K562 (cell line): ENCODE results near the gene FRMD4A. TPM values are rescaled to one million over a fixed set of nuclear protein-coding genes. Genes with fewer than 3 reads are reported as not detected.

Experiments used
- BCLAF1 ChIP-seq, 2 experiments: fragments of 450-650 bp in 1 of 2; IDR thresholded peaks; 2 replicates each; pipeline ENCODE4 v1.6.1; 2011 to 2017; ENCODE audit warnings: low read depth in 2 of 2, antibody characterized with exemption in 1 of 2, borderline replicate concordance in 1 of 2, low read length in 1 of 2, mild to moderate bottlenecking in 1 of 2, mixed read lengths in 1 of 2; ENCODE audit not compliant: control insufficient read depth in 1 of 2
- CBX8 ChIP-seq: fragments of 200-600 bp; sonication (generic); IDR thresholded peaks from 2 replicates; pipeline ENCODE4 v1.6.1; 2012; ENCODE audit warnings: borderline replicate concordance, mixed run types, low read depth, mild to moderate bottlenecking, moderate library complexity, mixed read lengths, low read length, control low read depth, inconsistent platforms; ENCODE audit not compliant: poor library complexity, severe bottlenecking; ENCODE audit errors: extremely low read depth
- CHD1 ChIP-seq: fragments of 200-600 bp; sonication (generic); IDR thresholded peaks from one replicate; pipeline ENCODE4 v1.6.1; 2012; ENCODE audit warnings: mild to moderate bottlenecking, moderate library complexity, low read length, inconsistent platforms
- FOXK2 ChIP-seq, 2 experiments: fragments of 450-650 bp; IDR thresholded peaks in 1 of 2; conservative IDR thresholded peaks in 1 of 2; 2 replicates each; pipeline ENCODE4 v1.6.1; 2016; ENCODE audit warnings: low read depth in 2 of 2, mild to moderate bottlenecking in 1 of 2
- KDM1A ChIP-seq, 2 experiments: fragments of 450-650 bp; IDR thresholded peaks; 2 replicates each; pipeline ENCODE4 v1.6.1; 2016; ENCODE audit warnings: mild to moderate bottlenecking in 2 of 2
- KHSRP ChIP-seq: fragments of 450-650 bp; IDR thresholded peaks from 2 replicates; pipeline ENCODE4 v1.6.1; 2017
- KLF16 ChIP-seq: IDR thresholded peaks from 2 replicates; pipeline ENCODE4 v1.6.1; 2016; ENCODE audit warnings: antibody characterized with exemption
- MEF2A ChIP-seq: IDR thresholded peaks from 2 replicates; pipeline ENCODE4 v1.6.1; 2011; ENCODE audit warnings: low read depth, mild to moderate bottlenecking, low read length, moderate library complexity; ENCODE audit not compliant: control insufficient read depth
- MEIS2 ChIP-seq: fragments of 450-650 bp; IDR thresholded peaks from 2 replicates; pipeline ENCODE4 v1.6.1; 2014; ENCODE audit warnings: mild to moderate bottlenecking; ENCODE audit not compliant: partially characterized antibody
- MIER1 ChIP-seq: fragments of 450-650 bp; IDR thresholded peaks from 2 replicates; pipeline ENCODE4 v1.6.1; 2016; ENCODE audit warnings: antibody characterized with exemption, mild to moderate bottlenecking, low read depth
- MYNN ChIP-seq, 2 experiments: sonication (generic); formaldehyde crosslinking in 1 of 2; IDR thresholded peaks; 2 replicates each; pipeline versions ENCODE4 v1.5.0 to v1.6.1; 2016 to 2020; ENCODE audit warnings: antibody characterized with exemption in 1 of 2, missing genetic modification reagents in 1 of 2
- PHB2 ChIP-seq: fragments of 450-650 bp; IDR thresholded peaks from 2 replicates; pipeline ENCODE4 v1.6.1; 2017; ENCODE audit warnings: low read depth
- RNF2 ChIP-seq: sonication (generic); IDR thresholded peaks from 2 replicates; pipeline ENCODE4 v1.6.1; 2016
- SIN3B ChIP-seq: fragments of 450-650 bp; IDR thresholded peaks from 2 replicates; pipeline ENCODE4 v1.6.1; 2017; ENCODE audit warnings: low read depth, mild to moderate bottlenecking, moderate library complexity
- SIRT6 ChIP-seq: IDR thresholded peaks from one replicate; pipeline ENCODE4 v1.6.1; 2012; ENCODE audit warnings: low read depth, mild to moderate bottlenecking, control low read depth, inconsistent platforms, low read length, moderate library complexity
- YY1 ChIP-seq, 3 experiments: IDR thresholded peaks; 2 replicates each; pipeline ENCODE4 v1.6.1; 2011; ENCODE audit warnings: low read length in 2 of 3, mild to moderate bottlenecking in 2 of 3, moderate library complexity in 2 of 3, borderline replicate concordance in 1 of 3, control low read depth in 1 of 3, low read depth in 1 of 3; ENCODE audit not compliant: insufficient read depth in 3 of 3, insufficient replicate concordance in 2 of 3, control insufficient read depth in 1 of 3, insufficient read length in 1 of 3; ENCODE audit errors: extremely low read depth in 1 of 3
- ZKSCAN8 ChIP-seq: fragments of 200-800 bp; sonication (Bioruptor generic); IDR thresholded peaks from 2 replicates; pipeline ENCODE4 v1.6.1; 2016; ENCODE audit warnings: missing genetic modification characterization, missing compliant biosample characterization
- ZNF76 ChIP-seq: fragments of 250-450 bp; sonication (Bioruptor Pico); IDR thresholded peaks from 2 replicates; pipeline ENCODE4 v1.4.0; 2020; ENCODE audit warnings: mild to moderate bottlenecking, moderate library complexity, borderline replicate concordance
- polyA plus RNA-seq, 8 experiments: library from polyadenylated mRNA; depleted of rRNA in 4 of 8; stranded (reverse) in 5 of 8; unstranded in 3 of 8; fragments of >200 nt; fragmentation: Nextera tagmentation in 2 of 8; fragmentation: Illumina TruSeq in 1 of 8; extraction: Ambion mirVana in 2 of 8; extraction: Trizol in 1 of 8; gene quantifications; 2 replicates each; pipeline versions ENCODE4 v1.2.1 to v1.2.3, GENCODE V29; 2011 to 2014; ENCODE audit warnings: inconsistent platforms in 1 of 8, missing spikeins in 1 of 8
- total RNA-seq, 7 experiments: library from RNA; depleted of rRNA in 6 of 7; stranded (reverse); fragments of >200 nt in 6 of 7; fragmentation: Illumina TruSeq in 2 of 7; extraction: Trizol in 2 of 7; gene quantifications; 2 replicates each; pipeline versions ENCODE4 v1.2.1 to v1.2.3, GENCODE V29; 2011 to 2021; ENCODE audit warnings: low replicate concordance in 1 of 7
- TF ChIP-seq, protein P1 (sequence below): fragments of 250-450 bp; sonication (Bioruptor Pico); IDR thresholded peaks from 2 replicates; pipeline ENCODE4 v1.4.0; 2020; ENCODE audit warnings: mild to moderate bottlenecking
- TF ChIP-seq, protein P2 (sequence below): sonication (generic); formaldehyde crosslinking; IDR thresholded peaks from 2 replicates; pipeline ENCODE4 v1.8.0; 2022; ENCODE audit warnings: missing genetic modification reagents, mild to moderate bottlenecking, moderate library complexity, borderline replicate concordance
- TF ChIP-seq, protein P3 (sequence below), 2 experiments: IDR thresholded peaks; 2 replicates each; pipeline ENCODE4 v1.6.1; 2011; ENCODE audit warnings: borderline replicate concordance in 1 of 2, control low read depth in 1 of 2, low read depth in 1 of 2, low read length in 1 of 2, mild to moderate bottlenecking in 1 of 2, mixed read lengths in 1 of 2, moderate library complexity in 1 of 2; ENCODE audit not compliant: insufficient read depth in 1 of 2, insufficient read length in 1 of 2, poor library complexity in 1 of 2, severe bottlenecking in 1 of 2; ENCODE audit errors: extremely low read depth in 1 of 2

Gene FRMD4A
- total and polyA plus RNA-seq, 9 of the 15 experiments (the other 6 are each of a cell fraction or from before 2014, with no cell fraction given) = 0.80 to 5.2 (median 3.0) TPM

- TF ChIP-seq SIN3B (no peak), CHD1 (no peak), MEF2A (no peak), FOXK2 (conservative IDR thresholded peaks at IDR 0.05 in 1 of 2, IDR thresholded peaks at IDR 0.05 in 1 of 2; ENCODE audit: low read depth in 2 of 2) (no peak), PHB2 (no peak), RNF2 (0 out of 2 replicates have a peak, but pooled peaks have one; percentile 51), CBX8 (no peak), KLF16 (peak; percentile 68; the same call in 1 of the 2 replicates), MIER1 (no peak), KHSRP (no peak), YY1 (IDR thresholded peaks at IDR 0.05; ENCODE audit: borderline replicate concordance in 1 of 3, control insufficient read depth in 1 of 3, extremely low read depth in 1 of 3, insufficient read depth in 3 of 3, insufficient read length in 1 of 3, insufficient replicate concordance in 2 of 3, low read depth in 1 of 3, low read length in 2 of 3) (no peak), MYNN (IDR thresholded peaks at IDR 0.05) (no peak), MYNN (CRISPR knock-in tag; IDR thresholded peaks at IDR 0.05) (no peak), ZNF76 (CRISPR knock-in tag) (no peak), SIRT6 (no peak), BCLAF1 (IDR thresholded peaks at IDR 0.05; ENCODE audit: borderline replicate concordance in 1 of 2, control insufficient read depth in 1 of 2, low read depth in 2 of 2, low read length in 1 of 2) (no peak), KDM1A (IDR thresholded peaks at IDR 0.05) (peak; percentile 78 to 81), ZKSCAN8 (CRISPR knock-in tag) (no peak), MEIS2 (peak; percentile 93)
- TF ChIP-seq, protein P1, sequence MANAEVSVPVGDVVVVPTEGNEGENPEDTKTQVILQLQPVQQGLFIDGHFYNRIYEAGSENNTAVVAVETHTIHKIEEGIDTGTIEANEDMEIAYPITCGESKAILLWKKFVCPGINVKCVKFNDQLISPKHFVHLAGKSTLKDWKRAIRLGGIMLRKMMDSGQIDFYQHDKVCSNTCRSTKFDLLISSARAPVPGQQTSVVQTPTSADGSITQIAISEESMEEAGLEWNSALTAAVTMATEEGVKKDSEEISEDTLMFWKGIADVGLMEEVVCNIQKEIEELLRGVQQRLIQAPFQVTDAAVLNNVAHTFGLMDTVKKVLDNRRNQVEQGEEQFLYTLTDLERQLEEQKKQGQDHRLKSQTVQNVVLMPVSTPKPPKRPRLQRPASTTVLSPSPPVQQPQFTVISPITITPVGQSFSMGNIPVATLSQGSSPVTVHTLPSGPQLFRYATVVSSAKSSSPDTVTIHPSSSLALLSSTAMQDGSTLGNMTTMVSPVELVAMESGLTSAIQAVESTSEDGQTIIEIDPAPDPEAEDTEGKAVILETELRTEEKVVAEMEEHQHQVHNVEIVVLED (CRISPR knock-in tag) = no peak
- TF ChIP-seq, protein P2, sequence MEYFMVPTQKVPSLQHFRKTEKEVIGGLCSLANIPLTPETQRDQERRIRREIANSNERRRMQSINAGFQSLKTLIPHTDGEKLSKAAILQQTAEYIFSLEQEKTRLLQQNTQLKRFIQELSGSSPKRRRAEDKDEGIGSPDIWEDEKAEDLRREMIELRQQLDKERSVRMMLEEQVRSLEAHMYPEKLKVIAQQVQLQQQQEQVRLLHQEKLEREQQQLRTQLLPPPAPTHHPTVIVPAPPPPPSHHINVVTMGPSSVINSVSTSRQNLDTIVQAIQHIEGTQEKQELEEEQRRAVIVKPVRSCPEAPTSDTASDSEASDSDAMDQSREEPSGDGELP (CRISPR knock-in tag) = no peak
- TF ChIP-seq, protein P3, sequence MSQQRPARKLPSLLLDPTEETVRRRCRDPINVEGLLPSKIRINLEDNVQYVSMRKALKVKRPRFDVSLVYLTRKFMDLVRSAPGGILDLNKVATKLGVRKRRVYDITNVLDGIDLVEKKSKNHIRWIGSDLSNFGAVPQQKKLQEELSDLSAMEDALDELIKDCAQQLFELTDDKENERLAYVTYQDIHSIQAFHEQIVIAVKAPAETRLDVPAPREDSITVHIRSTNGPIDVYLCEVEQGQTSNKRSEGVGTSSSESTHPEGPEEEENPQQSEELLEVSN (IDR thresholded peaks at IDR 0.05; ENCODE audit: borderline replicate concordance in 1 of 2, extremely low read depth in 1 of 2, insufficient read depth in 1 of 2, insufficient read length in 1 of 2, low read depth in 1 of 2, low read length in 1 of 2, poor library complexity in 1 of 2, severe bottlenecking in 1 of 2) = no peak
Observed at GRCh38 chr10:13930120-13930519, 400.6 kb downstream of the FRMD4A start (continued).
